BE2C (cell line): Measurements from ENCODE around the gene AAGAB. TPM values are rescaled to one million over a fixed set of nuclear protein-coding genes. Genes with fewer than 3 reads are reported as not detected.

ENCODE experiments used
- DNase-seq: peaks from one replicate; pipeline ENCODE4 v3.0.0-alpha.2; 2020
- H3K27me3 ChIP-seq: fragments of 250-450 bp; sonication (Bioruptor Pico); 2 replicates; pipeline ENCODE4 v1.5.1; 2020; ENCODE audit warnings: mild to moderate bottlenecking
- H3K36me3 ChIP-seq: fragments of 250-450 bp; sonication (Bioruptor Pico); 2 replicates; pipeline ENCODE4 v1.5.1; 2020; ENCODE audit warnings: mild to moderate bottlenecking
- H3K4me1 ChIP-seq: fragments of 250-450 bp; sonication (Bioruptor Pico); 2 replicates; pipeline ENCODE4 v1.5.1; 2020
- H3K4me3 ChIP-seq: 2 replicates; pipeline ENCODE4 v1.5.1; 2011; ENCODE audit warnings: low read depth, low read length
- H3K9me3 ChIP-seq: fragments of 250-450 bp; sonication (Bioruptor Pico); 2 replicates; pipeline ENCODE4 v1.5.1; 2020
- polyA plus RNA-seq: library from polyadenylated mRNA; unstranded; fragments of >200 nt; gene quantifications from one replicate; pipeline ENCODE4 v1.2.1, GENCODE V29; 2012; ENCODE audit warnings: low read depth, missing spikeins; ENCODE audit not compliant: insufficient read length, insufficient read depth
- TF ChIP-seq, protein P1 (sequence below): IDR thresholded peaks from 2 replicates; pipeline ENCODE4 v1.5.1; 2012; ENCODE audit warnings: mild to moderate bottlenecking, low read depth, low read length

Gene AAGAB
- polyA plus RNA-seq: 55.1 TPM

GRCh38 chr15:67254238-67255175 lies at the start of gene AAGAB, which contains the start of gene IQCH:
Gene AAGAB (minus strand): TSS chr15:67254661. CDS start chr15:67254631, 30 bp downstream.
Gene IQCH (plus strand): TSS chr15:67254786. CDS start chr15:67254897, 111 bp downstream.
- TF ChIP-seq, protein P1, sequence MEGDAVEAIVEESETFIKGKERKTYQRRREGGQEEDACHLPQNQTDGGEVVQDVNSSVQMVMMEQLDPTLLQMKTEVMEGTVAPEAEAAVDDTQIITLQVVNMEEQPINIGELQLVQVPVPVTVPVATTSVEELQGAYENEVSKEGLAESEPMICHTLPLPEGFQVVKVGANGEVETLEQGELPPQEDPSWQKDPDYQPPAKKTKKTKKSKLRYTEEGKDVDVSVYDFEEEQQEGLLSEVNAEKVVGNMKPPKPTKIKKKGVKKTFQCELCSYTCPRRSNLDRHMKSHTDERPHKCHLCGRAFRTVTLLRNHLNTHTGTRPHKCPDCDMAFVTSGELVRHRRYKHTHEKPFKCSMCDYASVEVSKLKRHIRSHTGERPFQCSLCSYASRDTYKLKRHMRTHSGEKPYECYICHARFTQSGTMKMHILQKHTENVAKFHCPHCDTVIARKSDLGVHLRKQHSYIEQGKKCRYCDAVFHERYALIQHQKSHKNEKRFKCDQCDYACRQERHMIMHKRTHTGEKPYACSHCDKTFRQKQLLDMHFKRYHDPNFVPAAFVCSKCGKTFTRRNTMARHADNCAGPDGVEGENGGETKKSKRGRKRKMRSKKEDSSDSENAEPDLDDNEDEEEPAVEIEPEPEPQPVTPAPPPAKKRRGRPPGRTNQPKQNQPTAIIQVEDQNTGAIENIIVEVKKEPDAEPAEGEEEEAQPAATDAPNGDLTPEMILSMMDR: no peak; the same call in 1 of the 2 replicates
- H3K27me3 ChIP-seq: no peaks in the 10 kb centered on the region
- H3K9me3 ChIP-seq: no peaks in the 10 kb centered on the region
- H3K4me3 ChIP-seq: peak within 1 kb of the TSS; percentile 90
- H3K36me3 ChIP-seq: no peaks in the 10 kb centered on the region
- DNase-seq: peak; percentile 99
- no peaks in the 10 kb centered on the region for H3K4me1 ChIP-seq

DNA sequence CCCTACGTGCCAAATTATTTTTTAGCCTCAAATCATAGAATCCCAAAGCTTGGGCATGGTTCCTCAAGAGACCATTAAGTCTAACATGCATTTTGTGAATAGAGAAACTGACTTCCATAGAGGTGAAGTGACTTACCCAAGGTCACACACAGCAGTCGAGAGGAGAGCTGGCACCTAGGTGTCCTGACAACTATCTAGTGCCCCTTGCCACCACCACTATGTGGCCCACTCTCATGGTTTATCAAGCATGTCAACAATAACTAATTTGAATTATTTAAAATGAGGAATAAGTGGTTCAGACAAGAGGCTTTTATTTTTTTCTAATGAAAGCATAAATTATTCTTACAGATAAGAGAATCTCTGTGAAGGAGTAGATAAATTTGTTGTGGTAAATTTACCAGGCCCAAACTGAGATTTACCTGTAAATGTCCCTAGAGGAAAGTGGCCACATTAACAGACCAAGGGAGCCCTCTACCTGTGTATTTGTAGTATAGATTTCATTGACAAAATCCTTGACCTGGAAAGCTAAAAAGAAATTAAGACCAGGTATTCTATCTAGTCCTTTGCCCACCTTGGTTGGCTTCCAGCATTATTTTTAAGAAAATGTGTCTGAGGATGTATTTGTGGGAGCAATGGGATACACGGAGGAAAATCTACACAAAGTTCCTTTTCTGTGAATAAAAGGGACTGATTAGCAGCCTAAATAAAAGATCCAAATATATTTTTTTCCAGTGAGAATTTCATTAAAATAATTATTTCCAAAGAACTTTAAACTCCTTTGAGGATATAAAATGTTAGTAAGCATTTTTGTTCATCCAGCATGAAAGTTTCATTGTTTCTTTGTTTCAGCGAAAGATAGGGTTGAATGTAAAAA lies 49.3 kb upstream of the AAGAB start:
- Histone ChIP-seq H3K27me3 (no peaks in the 10 kb centered on the region), H3K36me3 (no peaks in the 10 kb centered on the region), H3K9me3 (no peaks in the 10 kb centered on the region), H3K4me3 (no peak overlapping the region), H3K4me1 (no peaks in the 10 kb centered on the region)
- TF ChIP-seq, protein P1: peak; percentile 59
- no peak for DNase-seq

DNA sequence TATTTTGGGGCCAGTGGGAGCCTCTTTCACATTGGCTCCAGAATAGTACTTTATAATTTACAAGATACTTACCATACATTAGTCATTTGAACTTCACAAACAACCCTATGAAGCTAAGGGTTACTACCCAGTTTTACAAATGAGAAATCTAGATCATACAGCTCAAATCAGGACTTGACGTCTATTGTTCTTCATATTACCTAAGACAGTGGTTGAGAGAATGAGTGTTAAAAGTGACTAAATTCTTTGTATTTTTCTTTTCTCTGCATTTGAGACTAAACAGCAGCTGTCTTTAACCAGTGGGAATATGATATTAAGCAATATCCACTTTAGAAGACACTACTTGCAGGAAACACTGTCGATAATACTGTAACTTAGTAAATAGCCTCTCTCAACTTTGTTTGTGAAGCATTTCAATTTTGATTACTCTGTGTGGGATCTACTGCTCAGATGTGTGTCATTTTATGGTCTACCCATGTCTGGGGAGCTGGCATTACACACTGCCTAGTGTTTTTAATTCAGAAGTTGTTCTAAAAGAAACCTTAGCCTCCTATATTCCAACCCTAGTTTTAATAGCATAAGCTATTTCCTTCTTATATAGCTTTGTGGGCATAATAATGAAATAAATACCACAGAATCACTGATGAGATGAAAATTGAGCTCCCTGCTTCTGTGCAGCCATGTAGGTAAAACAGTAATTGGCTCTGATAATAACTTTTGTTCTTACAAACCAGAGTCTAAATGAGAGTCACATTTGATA lies 46.0 kb upstream of the AAGAB start:
- Histone ChIP-seq H3K4me1 (no peaks in the 10 kb centered on the region), H3K36me3 (no peaks in the 10 kb centered on the region), H3K27me3 (no peaks in the 10 kb centered on the region), H3K9me3 (no peaks in the 10 kb centered on the region), H3K4me3 (no peak overlapping the region)
- no peak for DNase-seq
- TF ChIP-seq, protein P1: no peak

DNA sequence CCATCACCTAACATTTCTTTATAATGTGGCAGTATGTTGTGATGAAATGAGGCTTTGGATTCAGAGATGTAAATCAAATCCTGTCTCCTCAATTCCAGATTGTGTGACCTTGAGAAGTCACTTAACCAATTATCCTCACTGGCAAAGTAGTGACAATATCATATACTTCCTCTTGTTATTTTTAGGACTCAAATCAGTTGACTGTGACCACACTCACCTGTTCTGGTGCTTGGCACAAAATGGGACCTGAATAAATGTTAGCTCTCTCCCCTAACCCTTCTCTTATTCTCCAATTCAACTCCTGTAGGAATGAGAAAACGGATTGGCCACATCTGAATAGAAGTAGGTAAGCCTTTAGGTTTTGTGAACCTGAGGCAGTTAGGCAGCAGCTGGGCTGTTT lies 42.2 kb upstream of the AAGAB start:
- H3K4me3 ChIP-seq: no peak overlapping the region
- no peaks in the 10 kb centered on the region for H3K9me3 ChIP-seq
- H3K27me3 ChIP-seq: no peaks in the 10 kb centered on the region; the same call in 1 of the 2 replicates
- no peak for DNase-seq
- TF ChIP-seq, protein P1: no peak
- no peaks in the 10 kb centered on the region for H3K36me3 ChIP-seq
- H3K4me1 ChIP-seq: no peaks in the 10 kb centered on the region

- Histone ChIP-seq H3K27me3 (no peaks in the 10 kb centered on the region; the same call in 1 of the 2 replicates), H3K36me3 (no peaks in the 10 kb centered on the region), H3K4me1 (no peaks in the 10 kb centered on the region), H3K9me3 (no peaks in the 10 kb centered on the region), H3K4me3 (no peak overlapping the region)
- no peak for DNase-seq
- TF ChIP-seq, protein P1: no peak
Observed at GRCh38 chr15:67296188-67296587, 41.7 kb upstream of the AAGAB start.
